IMR-90 (cell line): ENCODE data around the gene HS6ST2. TPM values are rescaled to one million over a fixed set of nuclear protein-coding genes. Genes with fewer than 3 reads are reported as not detected.

Experiments
- ATAC-seq: fragments of 200-7000 bp; cut with Tn5 transposase; 2 replicates; pipeline ENCODE4 v1.9.1; 2020; ENCODE audit warnings: low read depth, mild to moderate bottlenecking, moderate library complexity
- BruUV-seq: library from RNA; stranded (reverse); fragments of 400-500 nt; replicated peaks from 2 replicates; lab custom pipeline; 2021; lab: Mats Ljungman, UMichigan
- CTCF ChIA-PET: fragments of 300-600 bp; formaldehyde crosslinking; extraction: SDS; loops from one replicate; lab custom pipeline; 2021; ENCODE audit warnings: antibody characterized with exemption; lab: Yijun Ruan, JAX
- POLR2A ChIA-PET: fragments of 300-600 bp; sonication (Branson Sonifier 250); formaldehyde crosslinking; loops from one replicate; lab custom pipeline; 2022; ENCODE audit warnings: antibody characterized with exemption; ENCODE audit not compliant: unreplicated experiment; lab: Charles Lee
- DNase-seq: peaks from one replicate; pipeline ENCODE4 v3.0.0; 2013
- H2AFZ ChIP-seq: replicated peaks from 2 replicates; pipeline ENCODE3; 2013; ENCODE audit warnings: low read length, mild to moderate bottlenecking; ENCODE audit not compliant: poor library complexity
- H2AK5ac ChIP-seq: 2 replicates; pipeline ENCODE4 v1.6.1; 2013; ENCODE audit warnings: low read depth, low read length, inconsistent platforms
- H2AK9ac ChIP-seq: replicated peaks from 2 replicates; pipeline ENCODE3; 2013; ENCODE audit warnings: mild to moderate bottlenecking, low read depth, low read length, moderate library complexity; ENCODE audit not compliant: poor library complexity
- H2BK120ac ChIP-seq: 2 replicates; pipeline ENCODE4 v1.6.1; 2013; ENCODE audit warnings: low read depth, low read length, inconsistent platforms
- H2BK15ac ChIP-seq: 3 replicates; pipeline ENCODE4 v1.6.1; 2013; ENCODE audit warnings: low read depth, low read length, inconsistent platforms
- H2BK20ac ChIP-seq: 2 replicates; pipeline ENCODE4 v1.6.1; 2013; ENCODE audit warnings: low read depth, mild to moderate bottlenecking, inconsistent platforms, low read length, moderate library complexity
- H2BK5ac ChIP-seq: 2 replicates; pipeline ENCODE4 v1.6.1; 2013; ENCODE audit warnings: mild to moderate bottlenecking, low read depth, low read length, inconsistent platforms; ENCODE audit not compliant: poor library complexity, severe bottlenecking
- H3K14ac ChIP-seq: replicated peaks from 2 replicates; pipeline ENCODE4 v1.6.1; 2013; ENCODE audit warnings: low read depth, low read length, inconsistent platforms
- H3K18ac ChIP-seq: 2 replicates; pipeline ENCODE4 v1.6.1; 2013; ENCODE audit warnings: low read depth, low read length, control low read depth
- H3K23ac ChIP-seq: 2 replicates; pipeline ENCODE4 v1.6.1; 2013; ENCODE audit warnings: low read depth, low read length, inconsistent platforms
- H3K27ac ChIP-seq: 2 replicates; pipeline ENCODE4 v1.5.1; 2013; ENCODE audit warnings: mild to moderate bottlenecking, control low read depth, low read length; ENCODE audit not compliant: insufficient read depth
- H3K27me3 ChIP-seq: 2 replicates; pipeline ENCODE4 v1.6.1; 2013; ENCODE audit warnings: low read length; ENCODE audit not compliant: control insufficient read depth, insufficient read depth
- H3K36me3 ChIP-seq: 2 replicates; pipeline ENCODE4 v1.6.1; 2013; ENCODE audit warnings: low read length, mixed read lengths; ENCODE audit not compliant: control insufficient read depth, insufficient read depth
- H3K4ac ChIP-seq: 2 replicates; pipeline ENCODE4 v1.6.1; 2013; ENCODE audit warnings: low read depth, low read length, inconsistent platforms
- H3K4me1 ChIP-seq: 2 replicates; pipeline ENCODE4 v1.6.1; 2013; ENCODE audit warnings: low read length, mixed read lengths; ENCODE audit not compliant: control insufficient read depth, insufficient read depth
- H3K4me2 ChIP-seq: 2 replicates; pipeline ENCODE4 v1.6.1; 2013; ENCODE audit warnings: low read depth, mild to moderate bottlenecking, control low read depth, low read length, moderate library complexity
- H3K4me3 ChIP-seq: 2 replicates; pipeline ENCODE4 v1.5.1; 2013; ENCODE audit warnings: low read depth, mild to moderate bottlenecking, control low read depth, low read length, moderate library complexity; ENCODE audit not compliant: insufficient read depth
- H3K56ac ChIP-seq: 2 replicates; pipeline ENCODE4 v1.6.1; 2013; ENCODE audit warnings: low read length, inconsistent platforms; ENCODE audit not compliant: insufficient read depth; ENCODE audit errors: extremely low read depth
- H3K79me1 ChIP-seq, 2 experiments: 2 replicates each; pipeline ENCODE4 v1.6.1; 2013; ENCODE audit warnings: low read length in 2 of 2, inconsistent platforms in 1 of 2, low read depth in 1 of 2
- H3K9ac ChIP-seq: 2 replicates; pipeline ENCODE4 v1.6.1; 2013; ENCODE audit warnings: low read depth, low read length, control low read depth
- H3K9me1 ChIP-seq: 2 replicates; pipeline ENCODE4 v1.6.1; 2013; ENCODE audit warnings: low read length, inconsistent platforms; ENCODE audit not compliant: insufficient read depth
- H3K9me3 ChIP-seq: 2 replicates; pipeline ENCODE4 v1.6.1; 2013; ENCODE audit warnings: low read length; ENCODE audit not compliant: control insufficient read depth, insufficient read depth
- H4K20me1 ChIP-seq: 2 replicates; pipeline ENCODE4 v1.6.1; 2013; ENCODE audit warnings: low read length, inconsistent platforms; ENCODE audit not compliant: insufficient read depth
- H4K5ac ChIP-seq: 2 replicates; pipeline ENCODE4 v1.6.1; 2013; ENCODE audit warnings: mild to moderate bottlenecking, low read depth, low read length, control low read depth
- H4K8ac ChIP-seq, 2 experiments: 2 replicates each; pipeline ENCODE4 v1.6.1; 2013; ENCODE audit warnings: low read depth in 2 of 2, low read length in 2 of 2, control low read depth in 1 of 2, inconsistent platforms in 1 of 2
- H4K91ac ChIP-seq: 2 replicates; pipeline ENCODE4 v1.6.1; 2013; ENCODE audit warnings: low read depth, low read length, inconsistent platforms; ENCODE audit not compliant: insufficient read depth
- BHLHE40 ChIP-seq: fragments of 150-350 bp; IDR thresholded peaks from 2 replicates; pipeline ENCODE4 v1.6.1; 2016; ENCODE audit warnings: mild to moderate bottlenecking, low read depth, low read length
- CEBPB ChIP-seq: IDR thresholded peaks from 2 replicates; pipeline ENCODE4 v1.6.1; 2012; ENCODE audit warnings: low read depth, low read length, improper control_type of control experiment
- CHD1 ChIP-seq: IDR thresholded peaks from 2 replicates; pipeline ENCODE4 v1.6.1; 2012; ENCODE audit warnings: low read depth, low read length, improper control_type of control experiment
- MAFK ChIP-seq: IDR thresholded peaks from 2 replicates; pipeline ENCODE4 v1.6.1; 2012; ENCODE audit warnings: low read depth, low read length, improper control_type of control experiment
- MAZ ChIP-seq: IDR thresholded peaks from 2 replicates; pipeline ENCODE4 v1.6.1; 2012; ENCODE audit warnings: low read depth, mild to moderate bottlenecking, low read length, improper control_type of control experiment, moderate library complexity, borderline replicate concordance
- MXI1 ChIP-seq: IDR thresholded peaks from 2 replicates; pipeline ENCODE4 v1.6.1; 2012; ENCODE audit warnings: low read depth, mild to moderate bottlenecking, low read length, moderate library complexity, borderline replicate concordance
- NFE2L2 ChIP-seq: fragments of 150-350 bp; IDR thresholded peaks from 2 replicates; pipeline ENCODE4 v1.6.1; 2016; ENCODE audit warnings: low read depth, mild to moderate bottlenecking, low read length
- POLR2A ChIP-seq: IDR thresholded peaks from 2 replicates; pipeline ENCODE4 v1.6.1; 2012; ENCODE audit warnings: mild to moderate bottlenecking, low read depth, low read length
- RCOR1 ChIP-seq: IDR thresholded peaks from 2 replicates; pipeline ENCODE4 v1.6.1; 2012; ENCODE audit warnings: mild to moderate bottlenecking, low read length, improper control_type of control experiment; ENCODE audit not compliant: insufficient replicate concordance
- RFX5 ChIP-seq: IDR thresholded peaks from 2 replicates; pipeline ENCODE4 v1.8.0; 2012; ENCODE audit warnings: low read depth, mild to moderate bottlenecking, low read length, moderate library complexity
- SMC3 ChIP-seq: fragments of 150-350 bp; IDR thresholded peaks from 2 replicates; pipeline ENCODE4 v1.6.1; 2016; ENCODE audit warnings: low read depth, mild to moderate bottlenecking, antibody characterized with exemption, low read length, moderate library complexity
- WGBS, 2 experiments: methylation state at CpG; one replicate each; pipeline versions ENCODE4 v1.1.5 to v1.1.7; 2013; ENCODE audit warnings: missing lambda C conversion rate in 2 of 2; ENCODE audit not compliant: insufficient read length in 1 of 2; ENCODE audit errors: extremely low coverage in 2 of 2; 5-methylcytosine and 5-hydroxymethylcytosine counted together
- dilution Hi-C: fragments of 300-500 bp; cut with HindIII; formaldehyde crosslinking; loops from one replicate; pipeline ENCODE4 v1.14.3; 2018; ENCODE audit warnings: low sequenced_read_pairs; ENCODE audit not compliant: unreplicated experiment
- in situ Hi-C: fragments of 300-500 bp; cut with MboI; formaldehyde crosslinking; loops from 3 replicates; pipeline ENCODE4 v1.14.3; 2019; ENCODE audit warnings: low sequenced_read_pairs, inconsistent platforms, mixed read lengths
- intact Hi-C: fragments of 100-400 bp; cut with micrococcal nuclease; formaldehyde crosslinking; loops from 2 replicates; pipeline ENCODE4 v1.10.0; 2022
- polyA plus RNA-seq, 3 experiments: library from polyadenylated mRNA; depleted of rRNA; stranded (reverse); fragments of >200 nt; gene quantifications; 2 replicates each; pipeline ENCODE4 v1.2.3, GENCODE V29; 2012; ENCODE audit warnings: low replicate concordance in 1 of 3
- total RNA-seq: library from RNA; depleted of rRNA; stranded (reverse); fragments of >200 nt; gene quantifications from 2 replicates; pipeline ENCODE4 v1.2.3, GENCODE V29; 2012
- TF ChIP-seq, protein P1 (sequence below): conservative IDR thresholded peaks from 2 replicates; pipeline ENCODE4 v1.5.1; 2012; ENCODE audit warnings: mild to moderate bottlenecking, low read depth, low read length, improper control_type of control experiment
- TF ChIP-seq, protein P2 (sequence below): fragments of 150-350 bp; IDR thresholded peaks from 2 replicates; pipeline ENCODE4 v1.6.1; 2016; ENCODE audit warnings: low read depth, mild to moderate bottlenecking, low read length, moderate library complexity, borderline replicate concordance
- TF ChIP-seq, protein P3 (sequence below): fragments of 150-350 bp; IDR thresholded peaks from 2 replicates; pipeline ENCODE4 v1.6.1; 2017; ENCODE audit warnings: mild to moderate bottlenecking, antibody characterized with exemption, low read length, low read depth

HS6ST2 gene
- total and polyA plus RNA-seq, 2 of the 4 experiments (the other 2 are of a cell fraction), result not detected

DNA sequence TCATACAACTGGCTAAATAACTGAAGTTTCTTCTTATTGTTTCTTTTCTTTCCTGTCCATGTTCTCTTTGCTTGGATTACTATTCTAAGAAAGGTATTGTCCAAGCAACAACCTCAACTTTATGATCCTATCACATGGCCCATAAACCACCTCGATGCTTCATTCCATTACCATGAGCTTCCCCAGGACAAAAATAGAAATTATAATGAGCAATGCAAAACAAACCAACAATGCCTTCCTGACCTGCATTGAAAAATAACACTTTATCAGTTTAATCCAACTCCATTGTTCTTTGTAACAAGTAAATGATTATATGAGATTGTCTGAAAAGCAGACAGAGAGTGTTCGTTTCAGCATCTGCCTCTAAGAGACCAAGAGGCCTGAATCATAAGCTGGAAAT, 148.8 kb downstream of the HS6ST2 start:
- Histone ChIP-seq H3K9me3 (no peaks in the 10 kb centered on the region), H2BK120ac (no peak overlapping the region), H3K56ac (no peak overlapping the region), H2BK15ac (no peak overlapping the region), H3K4me2 (no peak overlapping the region), H3K18ac (no peak overlapping the region), H3K4me1 (no peaks in the 10 kb centered on the region), H2BK20ac (no peak overlapping the region), H4K91ac (no peak overlapping the region), H4K8ac (no peak overlapping the region), H2AFZ (no peak overlapping the region), H3K23ac (no peak overlapping the region), H3K27me3 (no peaks in the 10 kb centered on the region), H2BK5ac (no peak overlapping the region), H3K36me3 (no peaks in the 10 kb centered on the region), H3K4me3 (no peak overlapping the region), H4K5ac (no peak overlapping the region), H2AK9ac (no peak overlapping the region), H3K79me1 (no peaks in the 10 kb centered on the region), H3K27ac (no peak overlapping the region), H2AK5ac (no peak overlapping the region), H3K14ac (no peak overlapping the region), H3K4ac (no peak overlapping the region), H3K9me1 (no peaks in the 10 kb centered on the region), H4K20me1 (no peaks in the 10 kb centered on the region), H3K9ac (no peak overlapping the region)
- dilution Hi-C loops (no loop called here), intact Hi-C loops (no loop called here), in situ Hi-C loops (no loop called here)
- ChIA-PET CTCF (no interaction called here), POLR2A (no interaction called here)
- no peak for TF ChIP-seq CHD1
- TF ChIP-seq MXI1, result no peak
- TF ChIP-seq, protein P1, sequence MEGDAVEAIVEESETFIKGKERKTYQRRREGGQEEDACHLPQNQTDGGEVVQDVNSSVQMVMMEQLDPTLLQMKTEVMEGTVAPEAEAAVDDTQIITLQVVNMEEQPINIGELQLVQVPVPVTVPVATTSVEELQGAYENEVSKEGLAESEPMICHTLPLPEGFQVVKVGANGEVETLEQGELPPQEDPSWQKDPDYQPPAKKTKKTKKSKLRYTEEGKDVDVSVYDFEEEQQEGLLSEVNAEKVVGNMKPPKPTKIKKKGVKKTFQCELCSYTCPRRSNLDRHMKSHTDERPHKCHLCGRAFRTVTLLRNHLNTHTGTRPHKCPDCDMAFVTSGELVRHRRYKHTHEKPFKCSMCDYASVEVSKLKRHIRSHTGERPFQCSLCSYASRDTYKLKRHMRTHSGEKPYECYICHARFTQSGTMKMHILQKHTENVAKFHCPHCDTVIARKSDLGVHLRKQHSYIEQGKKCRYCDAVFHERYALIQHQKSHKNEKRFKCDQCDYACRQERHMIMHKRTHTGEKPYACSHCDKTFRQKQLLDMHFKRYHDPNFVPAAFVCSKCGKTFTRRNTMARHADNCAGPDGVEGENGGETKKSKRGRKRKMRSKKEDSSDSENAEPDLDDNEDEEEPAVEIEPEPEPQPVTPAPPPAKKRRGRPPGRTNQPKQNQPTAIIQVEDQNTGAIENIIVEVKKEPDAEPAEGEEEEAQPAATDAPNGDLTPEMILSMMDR, result no peak
- TF ChIP-seq, protein P2, sequence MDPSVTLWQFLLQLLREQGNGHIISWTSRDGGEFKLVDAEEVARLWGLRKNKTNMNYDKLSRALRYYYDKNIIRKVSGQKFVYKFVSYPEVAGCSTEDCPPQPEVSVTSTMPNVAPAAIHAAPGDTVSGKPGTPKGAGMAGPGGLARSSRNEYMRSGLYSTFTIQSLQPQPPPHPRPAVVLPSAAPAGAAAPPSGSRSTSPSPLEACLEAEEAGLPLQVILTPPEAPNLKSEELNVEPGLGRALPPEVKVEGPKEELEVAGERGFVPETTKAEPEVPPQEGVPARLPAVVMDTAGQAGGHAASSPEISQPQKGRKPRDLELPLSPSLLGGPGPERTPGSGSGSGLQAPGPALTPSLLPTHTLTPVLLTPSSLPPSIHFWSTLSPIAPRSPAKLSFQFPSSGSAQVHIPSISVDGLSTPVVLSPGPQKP, result no peak
- no peak for TF ChIP-seq RFX5
- no peak for TF ChIP-seq NFE2L2
- no peak for TF ChIP-seq MAFK
- TF ChIP-seq MAZ, result no peak
- TF ChIP-seq CEBPB, result no peak
- TF ChIP-seq, protein P3, sequence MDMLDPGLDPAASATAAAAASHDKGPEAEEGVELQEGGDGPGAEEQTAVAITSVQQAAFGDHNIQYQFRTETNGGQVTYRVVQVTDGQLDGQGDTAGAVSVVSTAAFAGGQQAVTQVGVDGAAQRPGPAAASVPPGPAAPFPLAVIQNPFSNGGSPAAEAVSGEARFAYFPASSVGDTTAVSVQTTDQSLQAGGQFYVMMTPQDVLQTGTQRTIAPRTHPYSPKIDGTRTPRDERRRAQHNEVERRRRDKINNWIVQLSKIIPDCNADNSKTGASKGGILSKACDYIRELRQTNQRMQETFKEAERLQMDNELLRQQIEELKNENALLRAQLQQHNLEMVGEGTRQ, result no peak
- no peak for TF ChIP-seq POLR2A
- no peak for TF ChIP-seq SMC3
- no peak for TF ChIP-seq RCOR1
- no peak for TF ChIP-seq BHLHE40
- ATAC-seq (no peak), DNase-seq (no peak)
- no CpG with 5 or more reads among the region's 2 CpGs for WGBS, 2 experiments
- BruUV-seq, result no TSS peak
